Measurements from ENCODE around the gene ATOX1. TPM values are rescaled to one million over a fixed set of nuclear protein-coding genes. Genes with fewer than 3 reads are reported as not detected.

Gene ATOX1
- total and polyA plus RNA-seq, 9 of the 15 experiments (the other 6 are each of a cell fraction or from before 2014, with no cell fraction given), result 59.2 to 318 (median 86.2) TPM

- TF ChIP-seq EHMT2 (IDR thresholded peaks at IDR 0.05) (peak; percentile 66; the same call in 1 of the 2 replicates), ZNF395 (CRISPR knock-in tag; IDR thresholded peaks at IDR 0.05) (0 out of 2 replicates have a peak, but pooled peaks have one; percentile 34), POLR2A (conservative IDR thresholded peaks at IDR 0.05) (peak; percentile 63), EP400 (IDR thresholded peaks at IDR 0.05) (peak; percentile 82), ATF1 (CRISPR knock-in tag; IDR thresholded peaks at IDR 0.05) (0 out of 2 replicates have a peak, but pooled peaks have one; percentile 15), ATF1 (tag; IDR thresholded peaks at IDR 0.05) (peak; percentile 90), CEBPG (CRISPR knock-in tag; IDR thresholded peaks at IDR 0.05) (0 out of 2 replicates have a peak, but pooled peaks have one; percentile 27), CEBPG (tag; conservative IDR thresholded peaks at IDR 0.05 in 1 of 2, IDR thresholded peaks at IDR 0.05 in 1 of 2) (peak; percentile 49 to 56; a peak in 3 of 4 replicates), U2AF2 (optimal IDR thresholded peaks at IDR 0.05; ENCODE audit: low read depth, low read length) (no peak), FOXJ3 (CRISPR knock-in tag; IDR thresholded peaks at IDR 0.05) (no peak), YY1 (IDR thresholded peaks at IDR 0.05; ENCODE audit: borderline replicate concordance in 1 of 3, control insufficient read depth in 1 of 3, extremely low read depth in 1 of 3, insufficient read depth in 3 of 3, insufficient read length in 1 of 3, insufficient replicate concordance in 2 of 3, low read depth in 1 of 3, low read length in 2 of 3) (peak; percentile 46 to 93 (median 72)), ZBTB12 (CRISPR knock-in tag; IDR thresholded peaks at IDR 0.05) (0 out of 2 replicates have a peak, but pooled peaks have one; percentile 28), PRMT5 (CRISPR knock-in tag; IDR thresholded peaks at IDR 0.05) (no peak), OTX1 (CRISPR knock-in tag; IDR thresholded peaks at IDR 0.05) (no peak), CBX1 (IDR thresholded peaks at IDR 0.05; ENCODE audit: low read depth) (no peak), TARDBP (IDR thresholded peaks at IDR 0.05) (no peak), HIVEP1 (CRISPR knock-in tag; IDR thresholded peaks at IDR 0.05) (no peak), HSF4 (CRISPR knock-in tag; IDR thresholded peaks at IDR 0.05; ENCODE audit: borderline replicate concordance) (no peak)
- TF ChIP-seq, protein P1, sequence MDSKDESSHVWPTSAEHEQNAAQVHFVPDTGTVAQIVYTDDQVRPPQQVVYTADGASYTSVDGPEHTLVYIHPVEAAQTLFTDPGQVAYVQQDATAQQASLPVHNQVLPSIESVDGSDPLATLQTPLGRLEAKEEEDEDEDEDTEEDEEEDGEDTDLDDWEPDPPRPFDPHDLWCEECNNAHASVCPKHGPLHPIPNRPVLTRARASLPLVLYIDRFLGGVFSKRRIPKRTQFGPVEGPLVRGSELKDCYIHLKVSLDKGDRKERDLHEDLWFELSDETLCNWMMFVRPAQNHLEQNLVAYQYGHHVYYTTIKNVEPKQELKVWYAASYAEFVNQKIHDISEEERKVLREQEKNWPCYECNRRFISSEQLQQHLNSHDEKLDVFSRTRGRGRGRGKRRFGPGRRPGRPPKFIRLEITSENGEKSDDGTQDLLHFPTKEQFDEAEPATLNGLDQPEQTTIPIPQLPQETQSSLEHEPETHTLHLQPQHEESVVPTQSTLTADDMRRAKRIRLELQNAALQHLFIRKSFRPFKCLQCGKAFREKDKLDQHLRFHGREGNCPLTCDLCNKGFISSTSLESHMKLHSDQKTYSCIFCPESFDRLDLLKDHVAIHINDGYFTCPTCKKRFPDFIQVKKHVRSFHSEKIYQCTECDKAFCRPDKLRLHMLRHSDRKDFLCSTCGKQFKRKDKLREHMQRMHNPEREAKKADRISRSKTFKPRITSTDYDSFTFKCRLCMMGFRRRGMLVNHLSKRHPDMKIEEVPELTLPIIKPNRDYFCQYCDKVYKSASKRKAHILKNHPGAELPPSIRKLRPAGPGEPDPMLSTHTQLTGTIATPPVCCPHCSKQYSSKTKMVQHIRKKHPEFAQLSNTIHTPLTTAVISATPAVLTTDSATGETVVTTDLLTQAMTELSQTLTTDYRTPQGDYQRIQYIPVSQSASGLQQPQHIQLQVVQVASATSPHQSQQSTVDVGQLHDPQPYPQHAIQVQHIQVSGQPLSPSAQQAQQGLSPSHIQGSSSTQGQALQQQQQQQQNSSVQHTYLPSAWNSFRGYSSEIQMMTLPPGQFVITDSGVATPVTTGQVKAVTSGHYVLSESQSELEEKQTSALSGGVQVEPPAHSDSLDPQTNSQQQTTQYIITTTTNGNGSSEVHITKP (IDR thresholded peaks at IDR 0.05; ENCODE audit: partially characterized antibody), result no peak
- TF ChIP-seq, protein P2, sequence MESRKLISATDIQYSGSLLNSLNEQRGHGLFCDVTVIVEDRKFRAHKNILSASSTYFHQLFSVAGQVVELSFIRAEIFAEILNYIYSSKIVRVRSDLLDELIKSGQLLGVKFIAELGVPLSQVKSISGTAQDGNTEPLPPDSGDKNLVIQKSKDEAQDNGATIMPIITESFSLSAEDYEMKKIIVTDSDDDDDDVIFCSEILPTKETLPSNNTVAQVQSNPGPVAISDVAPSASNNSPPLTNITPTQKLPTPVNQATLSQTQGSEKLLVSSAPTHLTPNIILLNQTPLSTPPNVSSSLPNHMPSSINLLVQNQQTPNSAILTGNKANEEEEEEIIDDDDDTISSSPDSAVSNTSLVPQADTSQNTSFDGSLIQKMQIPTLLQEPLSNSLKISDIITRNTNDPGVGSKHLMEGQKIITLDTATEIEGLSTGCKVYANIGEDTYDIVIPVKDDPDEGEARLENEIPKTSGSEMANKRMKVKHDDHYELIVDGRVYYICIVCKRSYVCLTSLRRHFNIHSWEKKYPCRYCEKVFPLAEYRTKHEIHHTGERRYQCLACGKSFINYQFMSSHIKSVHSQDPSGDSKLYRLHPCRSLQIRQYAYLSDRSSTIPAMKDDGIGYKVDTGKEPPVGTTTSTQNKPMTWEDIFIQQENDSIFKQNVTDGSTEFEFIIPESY (CRISPR knock-in tag; IDR thresholded peaks at IDR 0.05), result no peak
Measured at GRCh38 chr5:151709109-151709735, 49.2 kb downstream of the ATOX1 start (continued).
